Measurements from ENCODE around the gene IL1B.

DNA sequence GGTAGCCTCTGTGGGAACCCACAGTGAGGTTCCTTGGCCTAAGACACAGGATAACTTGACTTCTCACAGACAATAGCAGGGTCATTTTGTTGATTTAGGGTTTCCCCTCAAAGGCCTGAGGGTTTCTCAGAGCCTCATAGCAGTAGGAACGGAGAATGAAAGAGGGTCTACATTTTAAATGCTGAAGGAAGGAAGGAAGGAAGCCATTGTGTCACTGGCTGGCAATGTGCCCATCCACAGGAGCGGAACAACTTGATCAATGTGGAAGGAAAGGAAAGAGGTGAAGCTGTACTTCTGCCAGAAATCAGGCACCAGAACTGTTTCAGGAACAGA lies 5.1 kb downstream of the IL1B start:
- TF ChIP-seq, protein P1, sequence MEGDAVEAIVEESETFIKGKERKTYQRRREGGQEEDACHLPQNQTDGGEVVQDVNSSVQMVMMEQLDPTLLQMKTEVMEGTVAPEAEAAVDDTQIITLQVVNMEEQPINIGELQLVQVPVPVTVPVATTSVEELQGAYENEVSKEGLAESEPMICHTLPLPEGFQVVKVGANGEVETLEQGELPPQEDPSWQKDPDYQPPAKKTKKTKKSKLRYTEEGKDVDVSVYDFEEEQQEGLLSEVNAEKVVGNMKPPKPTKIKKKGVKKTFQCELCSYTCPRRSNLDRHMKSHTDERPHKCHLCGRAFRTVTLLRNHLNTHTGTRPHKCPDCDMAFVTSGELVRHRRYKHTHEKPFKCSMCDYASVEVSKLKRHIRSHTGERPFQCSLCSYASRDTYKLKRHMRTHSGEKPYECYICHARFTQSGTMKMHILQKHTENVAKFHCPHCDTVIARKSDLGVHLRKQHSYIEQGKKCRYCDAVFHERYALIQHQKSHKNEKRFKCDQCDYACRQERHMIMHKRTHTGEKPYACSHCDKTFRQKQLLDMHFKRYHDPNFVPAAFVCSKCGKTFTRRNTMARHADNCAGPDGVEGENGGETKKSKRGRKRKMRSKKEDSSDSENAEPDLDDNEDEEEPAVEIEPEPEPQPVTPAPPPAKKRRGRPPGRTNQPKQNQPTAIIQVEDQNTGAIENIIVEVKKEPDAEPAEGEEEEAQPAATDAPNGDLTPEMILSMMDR (IDR thresholded peaks at IDR 0.05), result no peak
- TF ChIP-seq EZH2 (IDR thresholded peaks at IDR 0.05), result no peak
- TF ChIP-seq EZH2phosphoT487 (IDR thresholded peaks at IDR 0.05), result no peak

Data from neural progenitor cell (in vitro differentiated cells).